KMS-11 (cell line): Measurements from ENCODE around the gene PDE11A.

Source experiments
- H2AFZ ChIP-seq: fragments of 200-600 bp; sonication (generic); 2 replicates; pipeline ENCODE4 v1.6.1; 2016; ENCODE audit warnings: antibody characterized with exemption, mixed run types, low read depth
- H3K27ac ChIP-seq: fragments of 200-600 bp; sonication (generic); 2 replicates; pipeline ENCODE4 v1.6.1; 2016; ENCODE audit warnings: mild to moderate bottlenecking, mixed run types
- H3K27me3 ChIP-seq: fragments of 200-600 bp; sonication (generic); 2 replicates; pipeline ENCODE4 v1.6.1; 2017; ENCODE audit warnings: mild to moderate bottlenecking, low read depth, mixed run types, moderate library complexity; ENCODE audit not compliant: insufficient read depth
- H3K36me3 ChIP-seq: fragments of 200-600 bp; sonication (generic); 2 replicates; pipeline ENCODE4 v1.6.1; 2017; ENCODE audit warnings: mild to moderate bottlenecking, mixed run types; ENCODE audit not compliant: insufficient read depth
- H3K4me1 ChIP-seq: fragments of 200-600 bp; sonication (generic); 2 replicates; pipeline ENCODE4 v1.6.1; 2016; ENCODE audit warnings: mild to moderate bottlenecking, low read depth, mixed run types; ENCODE audit not compliant: poor library complexity, severe bottlenecking
- H3K4me2 ChIP-seq: fragments of 200-600 bp; sonication (generic); 2 replicates; pipeline ENCODE4 v1.7.0; 2016; ENCODE audit warnings: mild to moderate bottlenecking, mixed run types
- H3K4me3 ChIP-seq: fragments of 200-600 bp; sonication (generic); IDR thresholded peaks from 2 replicates; pipeline ENCODE4 v1.6.1; 2017; ENCODE audit warnings: low read depth, low read length, mixed read lengths; ENCODE audit not compliant: insufficient read depth
- H3K79me2 ChIP-seq: fragments of 200-600 bp; sonication (generic); 2 replicates; pipeline ENCODE4 v1.6.1; 2016; ENCODE audit warnings: low read depth, mixed run types; ENCODE audit not compliant: insufficient read depth
- H3K9ac ChIP-seq: fragments of 200-600 bp; sonication (generic); 2 replicates; pipeline ENCODE4 v1.6.1; 2016; ENCODE audit warnings: mild to moderate bottlenecking, mixed run types
- H4K20me1 ChIP-seq: fragments of 200-600 bp; sonication (generic); 2 replicates; pipeline ENCODE4 v1.6.1; 2016; ENCODE audit warnings: mild to moderate bottlenecking, mixed run types; ENCODE audit not compliant: insufficient read depth
- TF ChIP-seq, protein P1 (sequence below): fragments of 200-600 bp; sonication (generic); conservative IDR thresholded peaks from 2 replicates; pipeline ENCODE4 v1.6.1; 2017; ENCODE audit warnings: low read depth, mild to moderate bottlenecking, antibody characterized with exemption, low read length, moderate library complexity, mixed read lengths

Gene PDE11A

DNA sequence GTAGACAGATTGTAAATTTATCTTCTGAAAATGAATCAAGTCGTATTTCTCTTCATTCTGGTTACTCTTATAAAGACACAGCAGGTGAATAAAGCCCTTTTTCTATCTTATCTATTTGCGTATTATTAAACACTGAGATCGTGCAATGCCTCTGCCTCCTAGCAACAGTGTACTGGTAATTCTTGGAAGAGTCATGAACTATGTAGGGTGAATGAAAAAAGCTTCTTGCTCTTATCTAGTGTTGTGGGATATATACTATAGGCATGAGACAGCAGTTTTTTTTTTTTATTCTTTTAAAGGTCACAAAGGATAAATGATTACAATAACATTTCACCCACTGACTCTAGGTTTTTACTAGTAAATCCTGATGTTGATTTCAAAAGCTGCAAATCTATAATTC is 324.2 kb downstream of the PDE11A start:
- H4K20me1 ChIP-seq: no peaks in the 10 kb centered on the region
- H3K27me3 ChIP-seq: no peaks in the 10 kb centered on the region
- no peak overlapping the region for H3K27ac ChIP-seq
- no peaks in the 10 kb centered on the region for H3K4me1 ChIP-seq
- H3K4me2 ChIP-seq: no peak overlapping the region
- H3K79me2 ChIP-seq: no peaks in the 10 kb centered on the region
- no peak overlapping the region for H2AFZ ChIP-seq
- TF ChIP-seq, protein P1, sequence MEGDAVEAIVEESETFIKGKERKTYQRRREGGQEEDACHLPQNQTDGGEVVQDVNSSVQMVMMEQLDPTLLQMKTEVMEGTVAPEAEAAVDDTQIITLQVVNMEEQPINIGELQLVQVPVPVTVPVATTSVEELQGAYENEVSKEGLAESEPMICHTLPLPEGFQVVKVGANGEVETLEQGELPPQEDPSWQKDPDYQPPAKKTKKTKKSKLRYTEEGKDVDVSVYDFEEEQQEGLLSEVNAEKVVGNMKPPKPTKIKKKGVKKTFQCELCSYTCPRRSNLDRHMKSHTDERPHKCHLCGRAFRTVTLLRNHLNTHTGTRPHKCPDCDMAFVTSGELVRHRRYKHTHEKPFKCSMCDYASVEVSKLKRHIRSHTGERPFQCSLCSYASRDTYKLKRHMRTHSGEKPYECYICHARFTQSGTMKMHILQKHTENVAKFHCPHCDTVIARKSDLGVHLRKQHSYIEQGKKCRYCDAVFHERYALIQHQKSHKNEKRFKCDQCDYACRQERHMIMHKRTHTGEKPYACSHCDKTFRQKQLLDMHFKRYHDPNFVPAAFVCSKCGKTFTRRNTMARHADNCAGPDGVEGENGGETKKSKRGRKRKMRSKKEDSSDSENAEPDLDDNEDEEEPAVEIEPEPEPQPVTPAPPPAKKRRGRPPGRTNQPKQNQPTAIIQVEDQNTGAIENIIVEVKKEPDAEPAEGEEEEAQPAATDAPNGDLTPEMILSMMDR: no peak
- no peak overlapping the region for H3K9ac ChIP-seq
- no peak overlapping the region for H3K4me3 ChIP-seq
- no peaks in the 10 kb centered on the region for H3K36me3 ChIP-seq

GRCh38 chr2:177747384-177747783 is 325.2 kb downstream of the PDE11A start:
- no peak overlapping the region for H3K9ac ChIP-seq
- no peak overlapping the region for H3K4me3 ChIP-seq
- H3K4me1 ChIP-seq: no peaks in the 10 kb centered on the region
- H3K27me3 ChIP-seq: no peaks in the 10 kb centered on the region
- no peak overlapping the region for H3K4me2 ChIP-seq
- H3K27ac ChIP-seq: no peak overlapping the region
- TF ChIP-seq, protein P1: no peak
- H3K79me2 ChIP-seq: no peaks in the 10 kb centered on the region
- no peaks in the 10 kb centered on the region for H3K36me3 ChIP-seq
- no peak overlapping the region for H2AFZ ChIP-seq
- no peaks in the 10 kb centered on the region for H4K20me1 ChIP-seq

GRCh38 chr2:177746358-177746757 is 326.2 kb downstream of the PDE11A start:
- Histone ChIP-seq H3K9ac (no peak overlapping the region), H3K4me3 (no peak overlapping the region), H3K36me3 (no peaks in the 10 kb centered on the region), H3K79me2 (no peaks in the 10 kb centered on the region), H4K20me1 (no peaks in the 10 kb centered on the region), H3K4me1 (no peaks in the 10 kb centered on the region), H2AFZ (no peak overlapping the region), H3K4me2 (no peak overlapping the region), H3K27ac (no peak overlapping the region), H3K27me3 (no peaks in the 10 kb centered on the region)
- TF ChIP-seq, protein P1: no peak

DNA sequence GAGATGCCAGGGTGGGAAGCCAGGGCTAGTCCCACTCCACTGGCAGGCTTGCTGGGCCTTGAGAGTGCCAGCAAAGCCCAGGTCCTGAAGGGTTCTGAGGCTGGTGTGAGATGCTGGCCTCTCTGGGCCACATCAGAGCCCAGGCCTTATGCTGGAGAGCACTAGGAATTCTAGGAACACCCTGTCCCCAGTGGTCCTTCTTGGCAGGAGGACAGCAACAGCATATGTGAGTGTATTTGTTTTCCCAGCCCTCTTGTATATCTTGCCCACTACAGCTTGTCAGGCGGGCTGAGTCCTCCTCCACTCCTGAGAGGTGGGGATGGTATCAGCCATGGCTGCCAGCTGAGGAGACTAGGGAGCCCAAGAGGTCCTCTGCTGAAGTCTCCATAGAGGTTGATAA is 327.0 kb downstream of the PDE11A start:
- H2AFZ ChIP-seq: no peak overlapping the region
- H3K4me1 ChIP-seq: no peaks in the 10 kb centered on the region
- H3K79me2 ChIP-seq: no peaks in the 10 kb centered on the region
- no peak overlapping the region for H3K4me3 ChIP-seq
- H3K4me2 ChIP-seq: no peak overlapping the region
- TF ChIP-seq, protein P1: no peak
- no peaks in the 10 kb centered on the region for H3K36me3 ChIP-seq
- no peaks in the 10 kb centered on the region for H4K20me1 ChIP-seq
- no peaks in the 10 kb centered on the region for H3K27me3 ChIP-seq
- H3K9ac ChIP-seq: no peak overlapping the region
- no peak overlapping the region for H3K27ac ChIP-seq
